HG03095 (cell line): ENCODE data around the gene TTLL10.
"Not testable (repeated sequence)": the region's sequence is repeated elsewhere in the genome, so short reads cannot be mapped to it uniquely, and the experiment has no call there.

Source experiments
- ATAC-seq: cut with Tn5 transposase; IDR thresholded peaks from one replicate; pipeline ENCODE4 v1.9.1; 2021; ENCODE audit warnings: moderate library complexity; ENCODE audit not compliant: unreplicated experiment

TTLL10 gene

GRCh38 chr1:1183833-1184775, 10.4 kb downstream of the TTLL10 start:
- ATAC-seq, result no peak

- ATAC-seq, result no peak
These were observed 11.6 kb downstream of the TTLL10 start for GRCh38 chr1:1185101-1185765.

DNA sequence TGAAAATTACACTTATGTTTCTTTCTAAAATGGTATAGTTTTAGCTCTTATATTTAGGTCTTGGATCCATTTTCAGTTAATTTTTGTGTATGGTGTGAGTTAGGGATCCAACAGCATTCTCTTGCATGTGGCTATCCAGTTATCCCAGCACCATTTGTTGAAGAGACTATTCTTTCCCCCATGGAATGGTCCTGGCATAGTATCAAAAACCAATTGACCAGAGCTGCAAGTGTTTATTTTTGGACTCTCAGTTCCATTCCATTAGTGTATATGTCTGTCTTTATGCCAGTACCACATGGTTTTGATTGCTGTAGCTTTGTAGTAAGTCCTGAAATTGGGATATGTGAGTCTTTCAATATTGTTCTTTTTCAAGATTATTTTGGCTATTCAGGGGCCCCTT, 14.3 kb downstream of the TTLL10 start:
- ATAC-seq, result no peak

DNA sequence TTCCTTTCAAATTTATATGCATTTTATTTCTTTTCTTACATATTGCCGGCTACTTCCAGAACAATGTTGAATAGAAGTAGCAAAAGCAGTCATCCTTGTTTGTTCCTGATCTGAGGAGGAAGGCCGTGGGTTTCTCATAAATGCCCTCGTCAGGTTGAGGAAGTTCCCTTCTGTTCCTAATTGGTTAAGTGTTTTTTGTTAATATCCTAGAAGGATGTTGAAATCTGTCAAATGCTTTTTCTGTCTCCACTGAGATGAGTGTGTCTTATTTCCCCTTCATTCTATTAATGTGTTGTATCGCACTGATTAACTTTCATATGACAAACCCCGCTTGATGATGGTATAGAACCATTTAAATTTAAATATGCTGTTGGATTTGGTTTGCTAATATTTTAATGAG, 15.4 kb downstream of the TTLL10 start:
- ATAC-seq, result no peak

- no peak for ATAC-seq
These were observed 18.1 kb downstream of the TTLL10 start for GRCh38 chr1:1191734-1192133.

GRCh38 chr1:1194723-1195122, 21.0 kb downstream of the TTLL10 start:
- ATAC-seq, result no peak

GRCh38 chr1:1195726-1196125, 22.0 kb downstream of the TTLL10 start:
- ATAC-seq, result not testable (repeated sequence)

- no peak for ATAC-seq
These were observed 22.9 kb downstream of the TTLL10 start for GRCh38 chr1:1196431-1197187.

GRCh38 chr1:1197188-1197500, 23.5 kb downstream of the TTLL10 start:
- ATAC-seq, result no peak

GRCh38 chr1:1197551-1198422, 24.1 kb downstream of the TTLL10 start:
- no peak for ATAC-seq

DNA sequence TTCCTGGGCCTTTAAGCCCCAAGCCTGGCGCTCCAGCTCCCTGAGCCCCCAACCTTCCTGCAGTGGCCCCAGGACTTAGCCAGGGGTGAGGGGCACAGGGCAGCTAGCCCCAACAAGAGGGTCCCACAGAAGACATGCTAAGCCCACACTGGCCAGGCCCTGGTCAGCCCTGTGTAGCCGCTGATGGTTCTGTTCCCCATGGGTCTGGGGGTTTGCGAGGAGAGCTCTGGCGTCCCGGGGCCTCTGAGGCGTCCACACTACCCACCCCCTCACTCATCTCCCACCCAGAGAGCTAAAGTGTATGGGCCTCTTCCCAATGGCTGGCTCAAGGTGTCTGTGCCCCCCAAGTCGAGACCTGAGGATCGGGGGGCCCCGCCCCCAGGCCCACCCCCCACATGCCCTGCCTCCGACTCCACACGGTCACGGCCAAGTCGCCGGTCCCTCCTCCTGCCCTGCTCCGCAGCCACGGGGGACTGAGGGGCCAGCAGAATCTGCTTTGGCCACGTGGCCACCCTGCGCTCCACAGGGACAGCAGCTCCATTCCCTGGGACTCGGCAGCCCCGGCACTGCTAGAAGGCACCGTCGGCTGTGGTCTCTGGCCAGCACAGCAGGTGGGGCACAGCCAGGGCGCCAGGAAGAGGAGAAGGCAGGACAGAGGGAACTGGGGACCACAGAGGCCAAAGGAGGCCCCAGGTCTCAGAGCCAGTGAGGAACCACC, 24.9 kb downstream of the TTLL10 start:
- no peak for ATAC-seq

- ATAC-seq, result no peak
These were observed 25.7 kb downstream of the TTLL10 start for GRCh38 chr1:1199141-1199960.

DNA sequence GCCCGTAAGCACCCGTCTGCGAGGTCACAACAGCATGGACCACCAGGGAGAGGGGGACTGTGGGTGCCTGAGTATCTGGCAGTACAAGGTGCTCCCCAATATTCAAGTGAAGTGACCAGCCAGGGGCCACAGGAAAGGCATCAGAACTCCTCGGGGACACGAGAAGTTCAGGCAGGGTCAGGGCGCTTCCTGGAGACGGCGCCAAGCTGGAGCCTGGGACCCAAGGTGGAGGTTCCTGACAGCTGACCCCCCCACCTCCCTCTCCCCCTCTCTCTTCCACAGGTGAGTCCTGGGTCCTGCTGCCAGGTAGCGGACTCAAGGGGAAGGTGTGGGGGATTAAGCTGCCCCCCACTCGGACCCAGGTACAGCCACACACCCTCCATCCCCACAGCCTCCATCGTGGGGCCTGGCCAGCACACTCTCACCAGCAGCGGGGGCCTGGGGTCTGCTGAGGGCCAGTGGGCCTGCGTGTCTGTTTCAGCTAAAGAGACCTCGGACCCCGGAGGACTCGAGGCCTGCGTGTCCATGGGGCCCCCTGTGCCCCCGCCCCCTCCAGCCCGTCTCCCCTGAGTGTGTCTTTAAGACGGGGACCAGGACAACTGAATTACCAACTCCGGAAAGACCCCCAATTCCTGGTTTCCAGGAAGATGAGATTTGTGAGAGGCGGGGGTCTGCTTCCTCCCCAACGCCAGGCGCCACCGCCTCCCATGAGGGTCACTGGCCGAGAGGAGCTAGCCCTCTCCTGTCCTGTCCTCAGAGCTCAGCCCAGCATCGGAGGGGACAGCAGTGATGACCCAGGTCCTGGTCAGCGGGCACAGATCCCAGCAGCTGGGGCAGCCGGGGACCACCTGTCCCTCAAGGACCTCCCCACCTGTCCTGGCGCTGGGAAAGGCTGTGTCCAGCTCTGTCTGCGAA, 26.5 kb downstream of the TTLL10 start:
- no peak for ATAC-seq

DNA sequence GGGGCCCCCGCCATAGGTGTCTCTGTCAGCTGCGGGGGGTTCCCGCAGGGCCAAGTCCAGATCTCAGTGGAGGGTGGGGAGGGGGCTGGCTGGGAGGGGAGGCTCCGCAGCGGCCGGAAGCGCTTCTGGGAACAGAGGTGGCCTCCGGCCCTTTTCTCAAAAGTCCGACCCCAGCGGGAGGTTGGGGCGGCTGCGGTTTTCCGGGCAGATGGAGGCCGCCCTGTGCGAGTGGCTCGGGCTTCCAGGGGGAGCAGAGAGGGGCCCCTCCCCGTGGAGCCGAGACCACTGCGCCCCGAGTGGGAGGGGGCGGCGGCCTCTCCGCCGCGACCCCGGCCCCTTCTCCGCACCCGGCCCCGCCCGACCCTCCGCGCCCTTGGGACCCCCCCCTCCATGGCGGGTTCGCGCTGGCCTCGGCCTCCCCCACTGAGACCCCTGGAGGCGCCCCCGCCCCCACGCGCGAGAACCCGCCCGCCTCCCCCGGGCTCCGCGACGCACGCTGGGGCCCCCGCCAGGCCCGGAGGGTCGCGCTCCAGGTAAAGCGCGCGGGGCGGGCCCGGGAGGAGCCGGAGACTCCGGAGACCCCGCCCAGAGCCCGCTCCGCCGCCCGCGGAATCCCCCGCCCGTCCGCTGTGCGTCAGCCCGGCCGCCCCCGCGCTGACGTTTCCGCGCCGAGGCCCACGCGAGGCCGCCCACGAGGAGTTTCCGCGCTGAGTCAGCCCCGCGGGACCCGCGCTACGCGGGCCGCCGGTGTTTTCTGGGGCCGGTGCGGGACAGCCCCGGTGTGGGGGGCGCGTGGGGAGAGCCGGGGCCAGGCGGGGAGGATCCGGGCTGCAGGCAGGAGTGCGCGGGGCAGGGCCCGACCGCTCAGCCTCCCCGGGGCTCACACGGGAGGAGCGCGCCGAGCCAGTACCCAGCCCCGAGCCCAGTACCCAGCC, 27.5 kb downstream of the TTLL10 start:
- no peak for ATAC-seq

DNA sequence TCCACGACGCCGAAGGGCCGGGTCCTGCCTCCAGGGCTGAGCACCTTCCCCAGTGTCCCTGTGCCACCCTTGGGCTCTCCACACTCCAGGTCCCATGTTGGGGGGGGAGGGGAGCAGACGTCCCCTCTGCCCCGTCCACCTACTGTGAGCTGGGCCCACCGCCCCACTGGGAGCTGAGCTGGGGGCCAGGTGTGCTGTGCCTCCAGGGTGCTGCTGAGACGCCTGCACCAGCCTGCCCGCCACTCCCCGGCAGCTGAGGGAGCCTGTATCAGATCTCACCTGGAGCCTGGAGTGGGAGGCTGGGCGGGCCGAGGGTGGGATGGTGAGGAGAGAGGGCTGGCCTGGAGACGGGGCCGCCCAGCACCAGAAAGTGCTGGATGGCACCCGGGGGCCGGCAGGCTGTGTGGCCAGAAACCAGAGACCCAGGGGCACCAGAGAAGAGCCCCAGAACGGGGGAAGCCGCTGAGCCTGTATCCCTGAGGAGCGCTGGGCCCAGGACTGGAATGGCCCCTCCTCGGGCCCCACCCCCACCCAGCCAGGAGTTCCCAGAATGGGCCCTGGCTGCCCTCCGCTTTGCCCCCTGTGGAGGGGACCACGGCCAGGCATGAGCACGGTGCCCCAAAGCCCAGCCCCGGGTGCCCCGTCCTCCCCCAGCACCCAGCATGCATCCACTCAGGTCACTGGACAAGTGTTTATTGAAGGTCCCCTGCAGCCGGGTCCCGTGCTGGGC, 29.3 kb downstream of the TTLL10 start:
- ATAC-seq, result no peak
